ENCODE data around the gene ATAD1.
"Not testable (repeated sequence)": the region's sequence is repeated elsewhere in the genome, so short reads cannot be mapped to it uniquely, and the experiment has no call there.

ATAD1 gene

DNA sequence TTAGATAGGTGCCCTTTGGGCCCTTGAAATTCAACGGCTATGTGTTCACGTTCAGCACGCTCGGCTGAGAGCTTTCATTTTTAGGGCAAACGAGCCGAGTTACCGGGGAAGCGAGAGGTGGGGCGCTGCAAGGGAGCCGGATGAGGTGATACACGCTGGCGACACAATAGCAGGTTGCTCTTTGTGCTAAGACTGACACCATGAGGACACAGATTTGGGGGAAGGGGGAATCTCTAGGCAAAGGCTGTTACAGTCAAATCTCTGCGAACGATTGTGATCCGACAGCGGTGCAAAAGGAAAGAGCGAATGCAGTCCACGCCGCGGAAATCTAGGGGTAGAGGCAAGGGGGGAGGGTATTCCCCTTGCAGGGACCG lies 44.6 kb upstream of the ATAD1 start:
- TF ChIP-seq, protein P1, sequence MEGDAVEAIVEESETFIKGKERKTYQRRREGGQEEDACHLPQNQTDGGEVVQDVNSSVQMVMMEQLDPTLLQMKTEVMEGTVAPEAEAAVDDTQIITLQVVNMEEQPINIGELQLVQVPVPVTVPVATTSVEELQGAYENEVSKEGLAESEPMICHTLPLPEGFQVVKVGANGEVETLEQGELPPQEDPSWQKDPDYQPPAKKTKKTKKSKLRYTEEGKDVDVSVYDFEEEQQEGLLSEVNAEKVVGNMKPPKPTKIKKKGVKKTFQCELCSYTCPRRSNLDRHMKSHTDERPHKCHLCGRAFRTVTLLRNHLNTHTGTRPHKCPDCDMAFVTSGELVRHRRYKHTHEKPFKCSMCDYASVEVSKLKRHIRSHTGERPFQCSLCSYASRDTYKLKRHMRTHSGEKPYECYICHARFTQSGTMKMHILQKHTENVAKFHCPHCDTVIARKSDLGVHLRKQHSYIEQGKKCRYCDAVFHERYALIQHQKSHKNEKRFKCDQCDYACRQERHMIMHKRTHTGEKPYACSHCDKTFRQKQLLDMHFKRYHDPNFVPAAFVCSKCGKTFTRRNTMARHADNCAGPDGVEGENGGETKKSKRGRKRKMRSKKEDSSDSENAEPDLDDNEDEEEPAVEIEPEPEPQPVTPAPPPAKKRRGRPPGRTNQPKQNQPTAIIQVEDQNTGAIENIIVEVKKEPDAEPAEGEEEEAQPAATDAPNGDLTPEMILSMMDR (IDR thresholded peaks at IDR 0.05; ENCODE audit: extremely low read depth, missing control alignments): no peak
- DNase-seq (ENCODE audit: low spot score): peak; percentile 67

DNA sequence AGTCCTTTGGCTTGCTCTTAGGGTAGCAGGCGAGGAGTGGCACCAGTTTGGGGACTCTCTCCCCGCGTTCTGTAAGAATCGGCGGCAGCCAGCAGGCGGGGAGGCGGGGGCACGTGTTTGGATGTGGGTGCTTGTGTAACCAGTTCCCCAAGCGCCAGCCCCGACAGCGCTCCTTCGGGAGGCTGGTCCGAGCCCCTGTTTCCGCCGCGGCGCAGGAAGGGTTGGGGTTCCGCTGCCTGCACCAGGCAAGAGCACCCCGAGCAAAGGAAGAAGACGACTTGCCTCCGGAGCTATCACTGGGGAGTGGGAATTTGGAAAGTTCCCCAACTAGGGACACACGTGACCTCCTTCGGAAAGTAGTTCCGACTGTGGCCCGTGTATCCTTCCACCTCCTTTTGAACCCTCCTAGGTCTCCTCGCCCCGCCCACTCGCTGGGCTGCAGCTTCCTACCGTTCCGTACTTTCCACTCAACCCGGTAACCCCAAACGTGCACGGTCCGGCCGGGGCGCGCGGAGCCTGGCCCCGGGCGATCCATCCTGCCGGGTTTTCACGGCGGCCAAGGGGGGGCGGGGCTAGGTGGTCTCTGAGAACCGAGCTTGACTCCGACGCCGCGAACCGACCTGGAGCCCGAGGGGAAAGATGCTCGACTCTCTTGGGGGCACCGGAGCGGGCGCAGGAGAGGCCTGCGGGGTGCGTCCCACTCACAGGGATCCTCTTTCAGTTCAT lies 44.1 kb upstream of the ATAD1 start:
- peak; percentile 92 for DNase-seq (ENCODE audit: low spot score)
- TF ChIP-seq, protein P1 (IDR thresholded peaks at IDR 0.05; ENCODE audit: extremely low read depth, missing control alignments): no peak

DNA sequence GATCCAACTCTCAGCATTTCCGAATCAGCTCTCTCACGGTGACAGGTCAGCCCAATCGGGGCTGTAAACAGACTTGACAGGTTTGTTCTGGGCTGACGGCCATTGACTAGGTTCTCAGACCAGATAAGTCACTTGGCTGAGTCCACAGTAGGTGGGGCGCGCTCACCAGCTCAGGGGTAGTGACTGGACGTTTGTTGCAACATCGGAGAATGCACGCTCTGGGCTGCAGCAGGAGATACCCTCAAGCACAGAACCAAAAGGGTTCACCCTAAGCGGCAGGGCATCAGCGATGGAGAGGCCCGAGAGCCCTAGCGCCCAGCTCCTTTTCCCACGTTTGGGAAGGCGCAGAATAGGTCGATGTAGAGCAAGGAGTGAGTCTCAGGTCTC lies 43.5 kb upstream of the ATAD1 start:
- TF ChIP-seq, protein P1 (IDR thresholded peaks at IDR 0.05; ENCODE audit: extremely low read depth, missing control alignments): peak; percentile 9
- DNase-seq (ENCODE audit: low spot score): peak; percentile 71

DNA sequence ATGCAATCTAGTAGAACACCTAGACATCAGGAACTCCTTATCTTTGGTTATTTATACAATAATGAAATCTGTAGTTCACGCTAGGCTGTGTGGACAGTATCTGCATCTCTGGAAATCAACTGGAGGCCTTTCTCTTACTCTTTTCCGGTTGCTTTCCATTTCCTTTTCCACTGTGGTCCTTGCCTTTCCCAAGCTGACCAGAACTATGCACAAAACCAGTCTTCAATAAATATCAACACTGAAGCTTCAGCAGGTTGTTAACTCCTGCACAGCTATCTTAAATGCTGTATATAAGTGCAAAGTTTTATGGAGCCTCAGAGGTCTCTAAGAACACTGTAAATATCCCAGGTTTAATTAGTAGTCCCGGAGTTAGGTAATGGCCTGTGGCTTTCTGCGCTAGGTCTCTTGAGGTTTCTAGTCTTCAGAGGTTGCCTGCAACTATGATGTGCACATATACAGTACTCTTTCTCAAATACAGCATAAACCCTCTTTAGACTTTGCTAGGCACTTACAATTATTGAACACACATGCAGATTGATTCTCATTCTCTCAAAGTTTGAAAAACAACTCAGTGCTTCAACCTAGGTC lies 42.9 kb upstream of the ATAD1 start:
- DNase-seq (ENCODE audit: low spot score): peak; percentile 19

DNA sequence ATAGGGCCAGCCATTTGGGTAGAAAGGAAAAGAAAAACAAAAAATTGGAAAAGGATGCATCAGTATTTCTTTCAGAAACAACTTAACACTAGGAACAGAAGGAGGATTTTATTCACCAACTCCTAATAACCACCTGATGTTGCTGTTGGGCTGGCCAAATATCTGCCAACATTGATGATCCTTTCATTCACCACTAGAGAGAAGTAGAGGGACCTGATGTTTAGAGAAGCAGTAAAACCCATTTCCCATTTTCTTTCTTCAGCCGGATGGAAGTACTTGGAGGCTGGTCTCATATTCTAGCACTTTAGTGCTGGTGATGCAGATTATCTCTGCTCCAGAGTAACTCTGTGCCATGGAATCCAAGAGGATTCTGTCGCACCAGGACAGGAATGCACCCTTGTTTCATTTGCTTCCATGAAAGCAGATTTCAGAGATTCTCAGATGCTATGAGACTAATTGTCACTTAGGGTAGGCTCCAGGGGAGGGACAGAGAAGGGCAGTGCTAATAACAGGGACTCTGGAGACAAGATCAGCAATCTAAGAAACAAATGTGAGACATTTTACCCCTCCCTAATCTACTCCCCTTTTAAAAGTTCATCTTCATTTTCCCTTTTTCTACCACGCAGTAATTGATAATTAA lies 42.2 kb upstream of the ATAD1 start:
- TF ChIP-seq, protein P1 (IDR thresholded peaks at IDR 0.05; ENCODE audit: extremely low read depth, missing control alignments): peak; percentile 53
- DNase-seq (ENCODE audit: low spot score): peak; percentile 60

More for the DNA sequence above, 42.9 kb upstream of the ATAD1 start:
- TF ChIP-seq, protein P1 (IDR thresholded peaks at IDR 0.05; ENCODE audit: extremely low read depth, missing control alignments): no peak

DNA sequence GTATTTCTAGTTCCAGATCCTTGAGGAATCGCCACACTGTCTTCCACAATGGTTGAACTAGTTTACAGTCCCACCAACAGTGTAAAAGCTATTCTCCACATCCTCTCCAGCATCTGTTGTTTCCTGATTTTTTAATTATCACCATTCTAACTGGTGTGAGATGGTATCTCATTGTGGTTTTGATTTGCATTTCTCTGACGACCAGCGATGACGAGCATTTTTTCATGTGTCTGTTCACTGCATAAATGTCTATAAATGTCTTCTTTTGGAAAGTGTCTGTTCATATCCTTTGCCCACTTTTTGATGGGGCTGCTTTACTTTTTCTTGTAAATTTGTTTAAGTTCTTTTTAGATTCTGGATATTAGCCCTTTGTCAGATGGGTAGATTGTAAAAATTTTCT lies 37.6 kb upstream of the ATAD1 start:
- not testable (repeated sequence) for DNase-seq (ENCODE audit: low spot score)

DNA sequence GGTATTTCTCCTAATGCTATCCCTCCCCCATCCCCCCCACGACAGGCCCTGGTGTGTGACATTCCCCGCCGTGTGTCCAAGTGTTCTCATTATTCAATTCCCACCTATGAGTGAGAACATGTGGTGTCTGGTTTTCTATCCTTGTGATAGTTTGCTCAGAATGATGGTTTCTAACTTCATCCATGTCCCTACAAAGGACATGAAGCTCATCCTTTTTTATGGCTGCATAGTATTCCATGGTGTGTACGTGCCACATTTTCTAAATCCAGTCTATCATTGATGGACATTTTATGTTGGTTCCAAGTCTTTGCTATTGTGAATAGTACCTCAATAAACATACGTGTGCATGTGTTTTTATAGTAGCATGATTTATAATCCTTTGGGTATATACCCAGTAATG lies 37.2 kb upstream of the ATAD1 start:
- not testable (repeated sequence) for DNase-seq (ENCODE audit: low spot score)

DNA sequence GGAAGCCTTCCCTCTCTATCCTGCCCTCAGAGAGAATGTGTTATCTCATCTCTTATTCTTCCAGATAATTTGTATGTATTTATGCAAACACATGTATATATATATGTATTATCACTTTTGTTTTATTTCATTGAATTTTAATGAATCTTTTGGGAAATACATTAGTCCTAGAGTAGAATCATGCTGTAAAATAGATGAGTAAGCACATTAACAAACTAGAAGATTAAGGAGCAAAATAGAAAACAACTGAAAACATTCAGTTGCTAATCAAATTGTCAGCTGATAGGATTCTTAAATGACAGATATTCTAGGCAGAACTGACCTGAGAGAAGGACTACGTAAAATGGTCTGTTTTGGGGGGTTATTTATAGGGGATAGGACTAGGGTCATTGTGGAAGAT lies 34.1 kb upstream of the ATAD1 start:
- TF ChIP-seq, protein P1 (IDR thresholded peaks at IDR 0.05; ENCODE audit: extremely low read depth, missing control alignments): no peak
- DNase-seq (ENCODE audit: low spot score): no peak
